ENCODE results near the gene SLC6A6. TPM values are rescaled to one million over a fixed set of nuclear protein-coding genes. Genes with fewer than 3 reads are reported as not detected.

The SLC6A6 gene
- total RNA-seq, 4 donors from 2014 or later = 15.0 to 36.2 (median 23.7) TPM

- H3K27ac ChIP-seq (replicated peaks in 1 of 4) = peak overlapping the region; percentile 26 to 61 (median 56)
- no peak for DNase-seq (ENCODE audit: extremely low spot score)
- no peaks in the 10 kb centered on the region for H3K27me3 ChIP-seq
- WGBS = 84% methylated on average over 10 of the region's 10 CpGs
- H3K4me1 ChIP-seq = peaks cover 51 to 88% (median 86%) of the 10 kb centered on the region in 4 donors
- H3K4me3 ChIP-seq = no peak overlapping the region
- intact Hi-C loops (cut with DNase I) = no loop called here
- H3K9me3 ChIP-seq = no peaks in the 10 kb centered on the region
- no peaks in the 10 kb centered on the region for H3K36me3 ChIP-seq
- TF ChIP-seq POLR2A (IDR thresholded peaks at IDR 0.05; ENCODE audit: low read depth) (no peak), POLR2AphosphoS5 (IDR thresholded peaks at IDR 0.05) (no peak), EP300 (IDR thresholded peaks at IDR 0.05) (no peak)
- TF ChIP-seq, protein P1, sequence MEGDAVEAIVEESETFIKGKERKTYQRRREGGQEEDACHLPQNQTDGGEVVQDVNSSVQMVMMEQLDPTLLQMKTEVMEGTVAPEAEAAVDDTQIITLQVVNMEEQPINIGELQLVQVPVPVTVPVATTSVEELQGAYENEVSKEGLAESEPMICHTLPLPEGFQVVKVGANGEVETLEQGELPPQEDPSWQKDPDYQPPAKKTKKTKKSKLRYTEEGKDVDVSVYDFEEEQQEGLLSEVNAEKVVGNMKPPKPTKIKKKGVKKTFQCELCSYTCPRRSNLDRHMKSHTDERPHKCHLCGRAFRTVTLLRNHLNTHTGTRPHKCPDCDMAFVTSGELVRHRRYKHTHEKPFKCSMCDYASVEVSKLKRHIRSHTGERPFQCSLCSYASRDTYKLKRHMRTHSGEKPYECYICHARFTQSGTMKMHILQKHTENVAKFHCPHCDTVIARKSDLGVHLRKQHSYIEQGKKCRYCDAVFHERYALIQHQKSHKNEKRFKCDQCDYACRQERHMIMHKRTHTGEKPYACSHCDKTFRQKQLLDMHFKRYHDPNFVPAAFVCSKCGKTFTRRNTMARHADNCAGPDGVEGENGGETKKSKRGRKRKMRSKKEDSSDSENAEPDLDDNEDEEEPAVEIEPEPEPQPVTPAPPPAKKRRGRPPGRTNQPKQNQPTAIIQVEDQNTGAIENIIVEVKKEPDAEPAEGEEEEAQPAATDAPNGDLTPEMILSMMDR (IDR thresholded peaks at IDR 0.05) = no peak
These were observed 29.1 kb downstream of the SLC6A6 start for GRCh38 chr3:14431452-14431916.

GRCh38 chr3:14431917-14432834, 29.8 kb downstream of the SLC6A6 start:
- TF ChIP-seq EP300 (IDR thresholded peaks at IDR 0.05) = no peak
- peak; percentile 47 to 59 for TF ChIP-seq POLR2AphosphoS5 (IDR thresholded peaks at IDR 0.05)
- TF ChIP-seq, protein P1 (IDR thresholded peaks at IDR 0.05) = no peak
- no peak for TF ChIP-seq POLR2A (IDR thresholded peaks at IDR 0.05; ENCODE audit: low read depth)
- peak; percentile 95 for DNase-seq (ENCODE audit: extremely low spot score)
- Histone ChIP-seq H3K4me3 (peak overlapping the region in 1 of 4 donors; percentile 7), H3K4me1 (peaks cover 57 to 94% (median 90%) of the 10 kb centered on the region in 4 donors), H3K9me3 (no peaks in the 10 kb centered on the region), H3K36me3 (no peaks in the 10 kb centered on the region), H3K27me3 (no peaks in the 10 kb centered on the region), H3K27ac (replicated peaks in 1 of 4) (peak overlapping the region; percentile 26 to 61 (median 56))
- intact Hi-C loops (cut with DNase I) = no loop called here
- 51% methylated on average over 7 of the region's 14 CpGs for WGBS

- intact Hi-C loops (cut with DNase I) = no loop called here
These were observed 30.7 kb downstream of the SLC6A6 start for GRCh38 chr3:14433106-14433505.

DNA sequence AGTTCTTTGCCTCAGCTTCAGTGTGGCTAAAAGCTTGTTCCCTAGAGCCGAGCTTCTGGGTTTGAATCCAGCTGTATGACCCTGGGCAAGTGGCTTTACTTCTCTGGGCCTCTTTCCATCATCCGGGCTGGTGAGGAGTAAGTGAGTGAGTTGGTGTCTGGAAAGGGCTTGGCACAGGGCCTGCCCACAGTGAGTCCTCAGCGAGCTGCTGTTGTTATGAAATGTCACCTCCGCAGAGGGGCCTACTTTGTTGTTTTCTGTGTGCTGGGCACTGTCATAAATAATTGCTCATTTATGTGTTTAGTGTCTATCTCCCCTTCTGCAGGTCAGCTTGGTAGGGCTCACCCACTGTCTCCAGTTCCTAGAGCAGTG, 31.7 kb downstream of the SLC6A6 start:
- H3K4me1 ChIP-seq = peaks cover 66 to 88% (median 82%) of the 10 kb centered on the region in 4 donors
- 48% methylated on average over 3 of the region's 4 CpGs for WGBS
- H3K27ac ChIP-seq (replicated peaks in 1 of 4) = peak overlapping the region; percentile 26 to 64 (median 36)
- H3K36me3 ChIP-seq = no peaks in the 10 kb centered on the region
- TF ChIP-seq POLR2A (IDR thresholded peaks at IDR 0.05; ENCODE audit: low read depth) = no peak
- no peak for TF ChIP-seq EP300 (IDR thresholded peaks at IDR 0.05)
- TF ChIP-seq POLR2AphosphoS5 (IDR thresholded peaks at IDR 0.05) = no peak
- TF ChIP-seq, protein P1 (IDR thresholded peaks at IDR 0.05) = no peak
- intact Hi-C loops (cut with DNase I) = no loop called here
- no peak overlapping the region for H3K4me3 ChIP-seq
- H3K27me3 ChIP-seq = no peaks in the 10 kb centered on the region
- H3K9me3 ChIP-seq = no peaks in the 10 kb centered on the region
- DNase-seq (ENCODE audit: extremely low spot score) = no peak

More at GRCh38 chr3:14433106-14433505, 30.7 kb downstream of the SLC6A6 start:
- H3K36me3 ChIP-seq = no peaks in the 10 kb centered on the region
- WGBS = 79% methylated on average over 3 of the region's 8 CpGs
- no peak overlapping the region for H3K4me3 ChIP-seq
- no peak for DNase-seq (ENCODE audit: extremely low spot score)
- H3K4me1 ChIP-seq = peaks cover 57 to 88% (median 82%) of the 10 kb centered on the region in 4 donors
- H3K9me3 ChIP-seq = no peaks in the 10 kb centered on the region
- no peak for TF ChIP-seq POLR2AphosphoS5 (IDR thresholded peaks at IDR 0.05)
- TF ChIP-seq POLR2A (IDR thresholded peaks at IDR 0.05; ENCODE audit: low read depth) = no peak
- TF ChIP-seq, protein P1 (IDR thresholded peaks at IDR 0.05) = no peak
- TF ChIP-seq EP300 (IDR thresholded peaks at IDR 0.05) = no peak
- H3K27ac ChIP-seq (replicated peaks in 1 of 4) = peak overlapping the region in 2 of 4 donors; percentile 56 to 61
- H3K27me3 ChIP-seq = no peaks in the 10 kb centered on the region
